Measurements from ENCODE around the gene TCAIM. TPM values are rescaled to one million over a fixed set of nuclear protein-coding genes. Genes with fewer than 3 reads are reported as not detected.
A peak's percentile ranks its signal among the peaks of the same experiment; 100 is the strongest.

The TCAIM gene
- total RNA-seq, 1 experiment from 2014 or later: 24.9 TPM

DNA sequence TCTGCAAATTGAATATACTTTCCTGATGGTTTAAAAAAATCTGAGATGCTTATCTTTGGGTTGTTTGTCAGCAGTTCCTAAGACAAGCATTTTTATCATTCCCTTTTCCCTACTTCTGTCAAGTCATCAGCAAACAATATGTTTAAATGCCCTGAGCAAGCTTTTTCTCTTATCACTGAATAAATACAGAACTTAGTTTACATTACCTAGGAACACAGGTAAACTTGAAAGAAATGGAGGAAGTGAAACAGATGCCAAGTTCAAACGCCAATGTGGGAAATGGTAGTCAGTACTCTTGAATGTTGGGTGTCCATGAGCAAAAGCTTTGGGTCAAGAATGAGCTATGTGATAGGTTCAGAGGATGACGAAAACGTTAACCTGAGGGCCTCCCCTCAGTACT is 17.2 kb upstream of the TCAIM start:
- Mint-ChIP-seq H3K9me3 (ENCODE audit: low read depth, unreplicated experiment) (peaks cover 3% of the 10 kb centered on the region), H3K27me3 (ENCODE audit: unreplicated experiment) (no peaks in the 10 kb centered on the region), H3K27ac (ENCODE audit: unreplicated experiment) (no peak overlapping the region), H3K4me1 (ENCODE audit: low read depth, unreplicated experiment) (no peaks in the 10 kb centered on the region), H3K36me3 (ENCODE audit: insufficient read depth, unreplicated experiment) (no peaks in the 10 kb centered on the region), H3K4me3 (ENCODE audit: low read depth, unreplicated experiment) (no peak overlapping the region)
- no peak for DNase-seq
- CTCF ChIA-PET: interaction anchor here (0.7 kb wide), 1 partner anchor 8 kb away, joined by 3 read pairs; no protein-coding TSS in a partner anchor
- intact Hi-C loops (cut with micrococcal nuclease; ENCODE audit: unreplicated experiment): loop anchor here (5.0 kb wide), 1 partner anchor 301 kb away; no protein-coding TSS in a partner anchor
- TF ChIP-seq CTCF (IDR thresholded peaks at IDR 0.05; ENCODE audit: unreplicated experiment): no peak
- no TSS peak for BruUV-seq (replicated peaks)

- peak; percentile 53 for TF ChIP-seq CTCF (IDR thresholded peaks at IDR 0.05; ENCODE audit: unreplicated experiment)
- H3K36me3 Mint-ChIP-seq (ENCODE audit: insufficient read depth, unreplicated experiment): no peaks in the 10 kb centered on the region
- H3K4me1 Mint-ChIP-seq (ENCODE audit: low read depth, unreplicated experiment): no peaks in the 10 kb centered on the region
- CTCF ChIA-PET: interaction anchor here (0.6 to 2.0 kb wide), 4 partner anchors 15 to 758 kb away, joined by 3 to 4 read pairs (median 4); partner anchors contain the start of genes TCAIM and ZNF35
- no peak overlapping the region for H3K4me3 Mint-ChIP-seq (ENCODE audit: low read depth, unreplicated experiment)
- intact Hi-C loops (cut with micrococcal nuclease; ENCODE audit: unreplicated experiment): loop anchor here (2.0 to 5.0 kb wide), 2 partner anchors 207 to 299 kb away; no protein-coding TSS in a partner anchor
- no peak overlapping the region for H3K27ac Mint-ChIP-seq (ENCODE audit: unreplicated experiment)
- DNase-seq: peak; percentile 73
- H3K27me3 Mint-ChIP-seq (ENCODE audit: unreplicated experiment): no peaks in the 10 kb centered on the region
- no TSS peak for BruUV-seq (replicated peaks)
- no peaks in the 10 kb centered on the region for H3K9me3 Mint-ChIP-seq (ENCODE audit: low read depth, unreplicated experiment)
These were observed 15.1 kb upstream of the TCAIM start for GRCh38 chr3:44323341-44323955.

GRCh38 chr3:44324584-44324983 is 14.0 kb upstream of the TCAIM start:
- no peak for DNase-seq
- Mint-ChIP-seq H3K4me3 (ENCODE audit: low read depth, unreplicated experiment) (no peak overlapping the region), H3K27ac (ENCODE audit: unreplicated experiment) (no peak overlapping the region), H3K4me1 (ENCODE audit: low read depth, unreplicated experiment) (no peaks in the 10 kb centered on the region), H3K36me3 (ENCODE audit: insufficient read depth, unreplicated experiment) (no peaks in the 10 kb centered on the region), H3K27me3 (ENCODE audit: unreplicated experiment) (no peaks in the 10 kb centered on the region), H3K9me3 (ENCODE audit: low read depth, unreplicated experiment) (no peaks in the 10 kb centered on the region)
- intact Hi-C loops (cut with micrococcal nuclease; ENCODE audit: unreplicated experiment): loop anchor here (5.0 kb wide), 1 partner anchor 298 kb away; no protein-coding TSS in a partner anchor
- BruUV-seq (replicated peaks): no TSS peak
- CTCF ChIA-PET: no interaction called here
- no peak for TF ChIP-seq CTCF (IDR thresholded peaks at IDR 0.05; ENCODE audit: unreplicated experiment)

DNA sequence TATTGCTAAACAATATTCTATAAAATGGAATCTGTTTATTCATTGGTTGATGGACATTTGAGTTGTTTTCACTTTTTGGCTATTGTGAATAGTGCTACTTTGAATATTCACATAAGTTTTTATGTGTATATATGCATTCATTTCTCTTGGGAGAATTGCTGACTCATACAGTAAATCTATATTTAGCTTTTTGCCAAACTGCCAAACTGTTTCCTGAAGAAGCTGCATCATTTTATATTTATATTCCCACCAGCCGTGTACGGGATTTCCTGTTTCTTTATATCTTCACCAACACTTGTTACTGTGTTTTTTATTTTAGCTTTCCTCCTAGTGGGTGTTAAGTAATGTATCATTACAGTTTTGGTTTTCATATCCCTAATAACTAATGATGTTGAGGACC is 12.5 kb upstream of the TCAIM start:
- no peak for DNase-seq
- Mint-ChIP-seq H3K4me3 (ENCODE audit: low read depth, unreplicated experiment) (no peak overlapping the region), H3K9me3 (ENCODE audit: low read depth, unreplicated experiment) (no peaks in the 10 kb centered on the region), H3K4me1 (ENCODE audit: low read depth, unreplicated experiment) (no peaks in the 10 kb centered on the region), H3K27ac (ENCODE audit: unreplicated experiment) (no peak overlapping the region), H3K27me3 (ENCODE audit: unreplicated experiment) (no peaks in the 10 kb centered on the region), H3K36me3 (ENCODE audit: insufficient read depth, unreplicated experiment) (no peaks in the 10 kb centered on the region)
- no TSS peak for BruUV-seq (replicated peaks)
- intact Hi-C loops (cut with micrococcal nuclease; ENCODE audit: unreplicated experiment): no loop called here
- CTCF ChIA-PET: no interaction called here
- TF ChIP-seq CTCF (IDR thresholded peaks at IDR 0.05; ENCODE audit: unreplicated experiment): no peak

All from Calu3 (cell line).